ENCODE results near the gene CISH.

The CISH gene

GRCh38 chr3:50611464-50612233 lies at the start of gene CISH:
Gene CISH (minus strand): TSS chr3:50611774. CDS start chr3:50611650, 124 bp downstream.
- Histone ChIP-seq H3K4me3 (ENCODE audit: low read depth, low read length) (peak within 1 kb of the TSS; percentile 73), H3K27ac (ENCODE audit: low read depth, low read length) (peak within 1 kb of the TSS; percentile 60; the same call in 1 of the 2 replicates), H3K9ac (ENCODE audit: low read length) (peak within 1 kb of the TSS; percentile 78), H3K36me3 (ENCODE audit: control insufficient read depth, insufficient read depth, low read length) (no peaks in the 10 kb centered on the region), H3K9me3 (ENCODE audit: control insufficient read depth, insufficient read depth, low read depth, low read length) (no peaks in the 10 kb centered on the region), H3K27me3 (ENCODE audit: control insufficient read depth, insufficient read depth, low read length) (peaks cover 37% of the 10 kb centered on the region), H3K4me1 (ENCODE audit: control insufficient read depth, insufficient read depth, low read length) (peaks cover 16% of the 10 kb centered on the region)

- H3K9ac ChIP-seq (ENCODE audit: low read length) = no peak overlapping the region
- no peaks in the 10 kb centered on the region for H3K27me3 ChIP-seq (ENCODE audit: control insufficient read depth, insufficient read depth, low read length)
- no peak overlapping the region for H3K27ac ChIP-seq (ENCODE audit: low read depth, low read length)
- no peaks in the 10 kb centered on the region for H3K36me3 ChIP-seq (ENCODE audit: control insufficient read depth, insufficient read depth, low read length)
- no peaks in the 10 kb centered on the region for H3K4me1 ChIP-seq (ENCODE audit: control insufficient read depth, insufficient read depth, low read length)
- no peaks in the 10 kb centered on the region for H3K9me3 ChIP-seq (ENCODE audit: control insufficient read depth, insufficient read depth, low read depth, low read length)
- H3K4me3 ChIP-seq (ENCODE audit: low read depth, low read length) = no peak overlapping the region
Measured at GRCh38 chr3:50660386-50660785, 48.8 kb upstream of the CISH start.

- H3K9me3 ChIP-seq (ENCODE audit: control insufficient read depth, insufficient read depth, low read depth, low read length) = no peaks in the 10 kb centered on the region
- H3K27ac ChIP-seq (ENCODE audit: low read depth, low read length) = no peak overlapping the region
- H3K27me3 ChIP-seq (ENCODE audit: control insufficient read depth, insufficient read depth, low read length) = no peaks in the 10 kb centered on the region
- no peak overlapping the region for H3K4me3 ChIP-seq (ENCODE audit: low read depth, low read length)
- H3K9ac ChIP-seq (ENCODE audit: low read length) = no peak overlapping the region
- no peaks in the 10 kb centered on the region for H3K36me3 ChIP-seq (ENCODE audit: control insufficient read depth, insufficient read depth, low read length)
- no peaks in the 10 kb centered on the region for H3K4me1 ChIP-seq (ENCODE audit: control insufficient read depth, insufficient read depth, low read length)
Measured at GRCh38 chr3:50658831-50659230, 47.3 kb upstream of the CISH start.

GRCh38 chr3:50658416-50658815 lies 46.8 kb upstream of the CISH start:
- Histone ChIP-seq H3K27ac (ENCODE audit: low read depth, low read length) (no peak overlapping the region), H3K4me1 (ENCODE audit: control insufficient read depth, insufficient read depth, low read length) (no peaks in the 10 kb centered on the region), H3K4me3 (ENCODE audit: low read depth, low read length) (no peak overlapping the region), H3K36me3 (ENCODE audit: control insufficient read depth, insufficient read depth, low read length) (no peaks in the 10 kb centered on the region), H3K27me3 (ENCODE audit: control insufficient read depth, insufficient read depth, low read length) (no peaks in the 10 kb centered on the region), H3K9me3 (ENCODE audit: control insufficient read depth, insufficient read depth, low read depth, low read length) (no peaks in the 10 kb centered on the region), H3K9ac (ENCODE audit: low read length) (no peak overlapping the region)

- Histone ChIP-seq H3K4me1 (ENCODE audit: control insufficient read depth, insufficient read depth, low read length) (no peaks in the 10 kb centered on the region), H3K27me3 (ENCODE audit: control insufficient read depth, insufficient read depth, low read length) (no peaks in the 10 kb centered on the region), H3K36me3 (ENCODE audit: control insufficient read depth, insufficient read depth, low read length) (no peaks in the 10 kb centered on the region)
Measured at GRCh38 chr3:50657816-50658215, 46.2 kb upstream of the CISH start.

GRCh38 chr3:50657407-50657806 lies 45.8 kb upstream of the CISH start:
- Histone ChIP-seq H3K4me3 (ENCODE audit: low read depth, low read length) (no peak overlapping the region), H3K9me3 (ENCODE audit: control insufficient read depth, insufficient read depth, low read depth, low read length) (no peaks in the 10 kb centered on the region), H3K27me3 (ENCODE audit: control insufficient read depth, insufficient read depth, low read length) (no peaks in the 10 kb centered on the region), H3K9ac (ENCODE audit: low read length) (no peak overlapping the region), H3K27ac (ENCODE audit: low read depth, low read length) (no peak overlapping the region), H3K4me1 (ENCODE audit: control insufficient read depth, insufficient read depth, low read length) (peaks cover 3% of the 10 kb centered on the region), H3K36me3 (ENCODE audit: control insufficient read depth, insufficient read depth, low read length) (no peaks in the 10 kb centered on the region)

More at GRCh38 chr3:50657816-50658215, 46.2 kb upstream of the CISH start:
- Histone ChIP-seq H3K9ac (ENCODE audit: low read length) (no peak overlapping the region), H3K4me3 (ENCODE audit: low read depth, low read length) (no peak overlapping the region), H3K27ac (ENCODE audit: low read depth, low read length) (no peak overlapping the region), H3K9me3 (ENCODE audit: control insufficient read depth, insufficient read depth, low read depth, low read length) (no peaks in the 10 kb centered on the region)

- Histone ChIP-seq H3K9me3 (ENCODE audit: control insufficient read depth, insufficient read depth, low read depth, low read length) (no peaks in the 10 kb centered on the region), H3K4me3 (ENCODE audit: low read depth, low read length) (no peak overlapping the region), H3K27ac (ENCODE audit: low read depth, low read length) (no peak overlapping the region), H3K9ac (ENCODE audit: low read length) (no peak overlapping the region), H3K4me1 (ENCODE audit: control insufficient read depth, insufficient read depth, low read length) (peaks cover 11% of the 10 kb centered on the region), H3K27me3 (ENCODE audit: control insufficient read depth, insufficient read depth, low read length) (no peaks in the 10 kb centered on the region), H3K36me3 (ENCODE audit: control insufficient read depth, insufficient read depth, low read length) (no peaks in the 10 kb centered on the region)
Measured at GRCh38 chr3:50656417-50657195, 45.0 kb upstream of the CISH start.

- H3K4me1 ChIP-seq (ENCODE audit: control insufficient read depth, insufficient read depth, low read length) = peaks cover 16% of the 10 kb centered on the region
- no peak overlapping the region for H3K27ac ChIP-seq (ENCODE audit: low read depth, low read length)
- no peak overlapping the region for H3K9ac ChIP-seq (ENCODE audit: low read length)
- H3K9me3 ChIP-seq (ENCODE audit: control insufficient read depth, insufficient read depth, low read depth, low read length) = no peaks in the 10 kb centered on the region
- H3K4me3 ChIP-seq (ENCODE audit: low read depth, low read length) = no peak overlapping the region
- H3K27me3 ChIP-seq (ENCODE audit: control insufficient read depth, insufficient read depth, low read length) = no peaks in the 10 kb centered on the region
- no peaks in the 10 kb centered on the region for H3K36me3 ChIP-seq (ENCODE audit: control insufficient read depth, insufficient read depth, low read length)
Measured at GRCh38 chr3:50655009-50655830, 43.6 kb upstream of the CISH start.

GRCh38 chr3:50653937-50654595 lies 42.5 kb upstream of the CISH start:
- Histone ChIP-seq H3K4me3 (ENCODE audit: low read depth, low read length) (no peak overlapping the region), H3K4me1 (ENCODE audit: control insufficient read depth, insufficient read depth, low read length) (peaks cover 25% of the 10 kb centered on the region), H3K27ac (ENCODE audit: low read depth, low read length) (no peak overlapping the region), H3K9me3 (ENCODE audit: control insufficient read depth, insufficient read depth, low read depth, low read length) (no peaks in the 10 kb centered on the region), H3K27me3 (ENCODE audit: control insufficient read depth, insufficient read depth, low read length) (no peaks in the 10 kb centered on the region), H3K9ac (ENCODE audit: low read length) (no peak overlapping the region), H3K36me3 (ENCODE audit: control insufficient read depth, insufficient read depth, low read length) (no peaks in the 10 kb centered on the region)

- Histone ChIP-seq H3K27me3 (ENCODE audit: control insufficient read depth, insufficient read depth, low read length) (no peaks in the 10 kb centered on the region), H3K9ac (ENCODE audit: low read length) (no peak overlapping the region), H3K4me1 (ENCODE audit: control insufficient read depth, insufficient read depth, low read length) (peaks cover 25% of the 10 kb centered on the region), H3K9me3 (ENCODE audit: control insufficient read depth, insufficient read depth, low read depth, low read length) (no peaks in the 10 kb centered on the region), H3K27ac (ENCODE audit: low read depth, low read length) (no peak overlapping the region), H3K36me3 (ENCODE audit: control insufficient read depth, insufficient read depth, low read length) (peaks cover 6% of the 10 kb centered on the region; the same call in 1 of the 2 replicates), H3K4me3 (ENCODE audit: low read depth, low read length) (no peak overlapping the region)
Measured at GRCh38 chr3:50652709-50653108, 41.1 kb upstream of the CISH start.

All from HUES6 (cell line).